ENCODE results near the gene PRR5.

PRR5 gene

GRCh38 chr22:44693145-44693544 lies 8.9 kb upstream of the PRR5 start:
- DNase-seq (ENCODE audit: low read depth in 2 of 2), result no peak

GRCh38 chr22:44693756-44694155 lies 8.2 kb upstream of the PRR5 start:
- no peak for DNase-seq (ENCODE audit: low read depth in 2 of 2)

- peak; percentile 70 to 79 for DNase-seq (ENCODE audit: low read depth in 2 of 2)
These were observed 4.4 kb upstream of the PRR5 start for GRCh38 chr22:44697423-44698141.

DNA sequence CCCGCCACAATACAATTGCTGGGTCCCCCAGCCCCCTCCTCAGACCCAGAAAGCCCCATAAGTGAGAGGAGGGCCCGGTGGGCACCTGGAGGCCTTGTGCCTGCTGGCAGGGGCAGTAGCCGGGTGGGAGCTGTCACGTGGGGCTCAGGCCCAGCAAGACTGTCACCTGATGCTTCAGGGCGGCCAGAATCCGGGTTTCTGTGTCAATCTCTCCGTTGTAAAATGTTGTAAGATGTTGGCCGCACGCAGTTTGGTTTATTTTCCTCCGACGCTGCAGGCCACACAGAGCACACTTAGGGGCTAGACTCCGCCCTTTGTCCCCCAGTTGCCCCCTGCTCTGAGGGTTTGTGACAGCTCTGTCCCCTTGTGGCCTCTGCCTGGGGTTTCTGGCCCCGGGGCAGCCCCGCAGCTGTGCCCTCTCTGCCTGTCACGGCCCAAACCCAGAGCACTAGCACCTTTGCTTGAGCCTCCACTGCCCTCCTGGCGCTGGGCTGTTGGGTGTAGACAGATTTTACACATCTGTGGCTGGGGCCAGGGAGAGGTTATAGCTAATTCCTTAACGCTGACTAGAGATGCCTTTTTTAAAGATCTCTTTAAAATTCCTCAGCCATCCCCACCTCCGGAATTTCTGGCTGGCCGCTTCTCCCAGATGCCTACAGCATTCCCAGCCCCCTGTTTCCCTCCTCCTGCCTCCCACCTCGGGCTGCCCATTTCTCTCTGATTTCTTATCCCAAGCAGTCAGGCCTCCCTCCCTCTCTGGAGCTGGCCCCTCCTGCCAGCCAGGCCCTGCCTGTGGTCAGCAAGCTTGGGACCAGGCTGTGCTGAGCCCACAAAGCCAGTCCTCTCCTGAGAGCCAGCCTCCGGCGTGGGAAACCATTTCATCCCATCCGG lies 3.2 kb upstream of the PRR5 start:
- DNase-seq (ENCODE audit: low read depth in 2 of 2), result no peak

DNA sequence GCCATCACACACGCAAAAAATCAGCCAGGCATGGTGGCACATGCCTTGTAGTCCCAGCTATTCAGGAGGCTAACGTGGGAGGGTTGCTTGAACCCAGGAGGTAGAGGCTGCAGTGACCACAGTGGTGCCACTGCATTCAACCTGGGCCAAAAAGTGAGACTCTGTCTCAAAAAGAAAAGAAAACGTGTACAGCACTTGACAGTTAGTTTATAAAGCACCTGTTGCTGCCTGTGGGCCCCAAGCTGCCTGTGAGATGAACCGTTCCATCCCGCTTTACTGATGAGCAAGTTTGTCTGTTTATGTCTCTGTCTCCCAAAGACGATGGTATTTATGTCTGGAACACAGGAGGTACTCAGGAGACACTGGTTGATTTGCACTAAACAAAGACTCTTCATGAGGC lies 1.5 kb upstream of the PRR5 start:
- no peak for DNase-seq (ENCODE audit: low read depth in 2 of 2)

- DNase-seq (ENCODE audit: low read depth in 2 of 2), result no peak
These were observed 715 bp upstream of the PRR5 start for GRCh38 chr22:44701187-44701790.

GRCh38 chr22:44702479-44703198 lies 635 bp downstream of the PRR5 start:
- DNase-seq (ENCODE audit: low read depth in 2 of 2), result no peak

DNA sequence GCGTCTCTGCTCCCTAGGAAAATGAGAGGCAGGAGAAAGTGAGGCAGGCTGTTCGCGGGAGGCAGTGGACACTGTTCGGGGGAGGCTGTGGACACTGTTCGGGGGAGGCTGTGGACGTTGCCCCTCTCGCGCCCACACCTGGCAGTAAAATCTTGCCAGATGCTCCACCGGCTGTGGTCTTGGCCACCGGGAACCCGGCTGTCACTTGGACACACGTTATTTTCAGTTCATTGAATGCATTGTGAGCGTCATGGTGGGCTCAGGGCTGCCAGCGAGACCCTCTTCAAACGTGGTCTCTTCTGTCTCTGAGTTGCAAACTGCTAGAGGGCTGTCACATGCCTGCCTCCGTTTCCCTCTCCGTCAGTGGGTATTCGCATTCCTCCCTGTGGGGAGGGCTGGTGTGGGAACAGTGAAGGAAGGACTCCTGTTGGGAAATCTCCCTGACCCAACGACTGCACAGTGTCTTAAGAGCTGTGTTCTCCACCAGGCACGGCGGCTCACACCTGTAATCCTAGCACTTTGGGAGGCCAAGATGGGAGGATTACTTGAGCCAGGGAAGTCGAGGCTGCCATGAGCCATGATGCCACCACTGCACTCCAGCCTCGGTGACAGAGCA lies 1.4 kb downstream of the PRR5 start:
- no peak for DNase-seq (ENCODE audit: low read depth in 2 of 2)

- no peak for DNase-seq (ENCODE audit: low read depth in 2 of 2)
These were observed 2.4 kb downstream of the PRR5 start for GRCh38 chr22:44704159-44705021.

GRCh38 chr22:44705022-44705297 lies 3.0 kb downstream of the PRR5 start:
- no peak for DNase-seq (ENCODE audit: low read depth in 2 of 2)

GRCh38 chr22:44706488-44706887 lies 4.5 kb downstream of the PRR5 start:
- DNase-seq (ENCODE audit: low read depth in 2 of 2), result no peak

- DNase-seq (ENCODE audit: low read depth in 2 of 2), result no peak
These were observed 5.2 kb downstream of the PRR5 start for GRCh38 chr22:44707178-44707577.

DNA sequence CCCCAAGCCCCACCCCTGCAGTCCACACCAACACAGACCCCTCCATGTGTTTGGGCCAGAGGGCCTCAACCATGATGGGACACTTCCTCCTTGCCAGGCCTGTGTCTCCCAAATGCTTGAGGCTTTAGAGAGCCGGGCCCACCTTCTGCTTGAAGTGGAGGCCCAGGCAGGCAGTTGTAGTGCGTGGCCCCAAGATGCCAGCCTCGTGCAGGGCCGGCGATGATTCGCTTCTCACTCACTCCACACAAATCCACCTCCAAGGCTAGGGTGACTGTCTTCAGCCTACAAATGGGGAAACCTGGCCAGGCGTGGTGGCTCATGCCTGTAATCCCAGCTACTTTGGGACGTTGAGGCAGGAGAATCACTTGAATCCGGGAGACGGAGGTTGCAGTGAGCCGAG lies 5.7 kb downstream of the PRR5 start:
- DNase-seq (ENCODE audit: low read depth in 2 of 2), result no peak

DNA sequence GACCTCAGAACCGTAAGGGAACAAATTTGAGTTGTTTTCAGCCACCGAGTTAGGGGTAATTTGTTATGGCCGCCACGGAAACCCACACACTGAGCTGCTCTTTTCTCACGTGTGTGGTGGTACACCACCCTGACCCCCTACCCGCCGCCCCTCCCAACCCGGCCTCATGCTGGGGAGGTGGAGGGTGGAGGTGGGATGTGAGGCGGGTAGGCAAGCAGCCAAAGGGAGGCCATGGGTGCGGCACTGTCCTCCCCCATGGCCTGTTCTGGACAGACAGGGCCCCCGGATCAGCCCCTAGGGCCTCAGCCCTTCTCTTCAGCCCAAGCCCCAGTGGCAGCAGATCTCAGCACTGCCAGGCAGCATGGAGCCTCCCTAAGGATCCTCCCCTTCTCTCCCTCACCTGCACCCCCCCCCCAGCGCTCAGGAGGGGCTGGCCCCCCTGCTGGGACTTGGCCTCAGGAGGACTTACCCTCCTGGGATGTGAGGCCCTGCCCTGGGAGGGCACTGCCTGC lies 7.9 kb downstream of the PRR5 start:
- no peak for DNase-seq (ENCODE audit: low read depth in 2 of 2)

DNA sequence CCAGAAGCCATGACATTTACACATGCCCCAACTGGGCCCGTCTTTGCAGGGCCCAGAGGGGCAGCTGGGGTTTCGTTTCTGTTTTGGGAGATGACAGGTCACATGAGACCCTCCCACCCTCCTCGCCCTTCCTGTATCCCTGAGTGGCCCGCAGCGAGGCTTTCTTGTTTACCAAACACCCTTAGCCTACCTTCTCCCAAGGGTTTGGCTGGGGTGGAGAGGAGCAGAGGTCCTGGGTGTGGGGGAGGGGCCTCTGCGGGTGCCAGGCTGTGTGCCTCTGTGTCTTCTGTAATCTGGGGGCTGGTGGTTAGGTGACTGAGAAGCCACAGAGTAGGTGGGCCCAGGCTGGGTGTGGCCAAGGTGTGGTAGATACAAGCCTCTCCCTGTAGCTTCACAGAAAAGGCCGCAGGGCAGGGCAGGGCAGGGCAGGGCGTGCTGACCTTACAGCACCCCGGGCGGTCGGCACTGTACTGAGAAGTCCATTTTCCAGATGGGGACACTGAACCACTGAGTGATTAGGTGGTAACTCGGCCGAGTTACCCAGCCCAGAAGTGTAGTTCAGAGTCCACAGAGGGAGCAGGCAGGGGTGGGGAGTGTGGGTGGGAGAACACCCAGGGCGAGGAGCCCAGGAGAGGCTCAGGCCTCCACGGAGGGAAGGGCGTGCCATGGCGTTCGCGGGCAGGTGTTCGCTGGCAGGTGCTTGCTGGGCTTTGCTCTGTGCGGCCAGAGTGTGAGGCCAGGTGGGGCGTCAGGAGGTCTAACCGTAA lies 8.7 kb downstream of the PRR5 start:
- DNase-seq (ENCODE audit: low read depth in 2 of 2), result no peak

DNA sequence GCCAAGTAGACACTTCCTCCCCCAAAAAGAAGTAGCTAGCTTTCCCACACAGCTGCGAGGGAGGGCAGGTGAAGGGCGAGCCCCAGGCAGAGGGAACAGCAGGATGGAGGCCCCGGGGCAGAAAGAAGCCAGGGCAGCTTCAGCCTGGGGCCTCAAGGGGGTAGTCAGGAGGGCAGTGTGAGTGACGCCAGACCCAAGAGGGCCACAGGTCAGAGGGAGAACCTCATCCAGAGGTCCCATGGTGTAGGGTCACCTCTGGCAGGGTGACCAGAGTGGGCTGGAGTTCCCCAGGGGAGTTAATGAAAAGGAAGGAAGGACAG lies 9.2 kb downstream of the PRR5 start:
- DNase-seq (ENCODE audit: low read depth in 2 of 2), result no peak

- no peak for DNase-seq (ENCODE audit: low read depth in 2 of 2)
These were observed 9.9 kb downstream of the PRR5 start for GRCh38 chr22:44711690-44712555.

DNA sequence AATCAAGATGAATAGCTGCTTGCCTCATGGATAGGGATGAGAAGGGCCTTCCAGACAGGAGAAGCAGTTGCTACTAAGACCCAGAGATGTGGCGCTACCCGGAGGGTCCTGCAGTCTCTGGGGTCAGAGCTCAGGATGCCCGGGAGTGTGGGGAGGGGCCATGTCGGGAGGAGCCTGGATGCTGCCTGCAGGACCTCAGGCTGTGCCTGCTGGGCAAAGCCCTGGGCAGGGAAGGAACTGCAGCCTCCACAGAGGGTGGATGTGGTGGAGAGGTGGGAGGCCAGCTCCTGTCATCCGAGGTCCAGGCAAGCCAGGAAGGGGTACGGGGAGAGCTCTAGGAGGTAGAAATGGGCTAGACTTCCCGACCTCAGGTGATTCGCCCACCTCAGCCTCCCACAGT lies 11.0 kb downstream of the PRR5 start:
- DNase-seq (ENCODE audit: low read depth in 2 of 2), result no peak

DNA sequence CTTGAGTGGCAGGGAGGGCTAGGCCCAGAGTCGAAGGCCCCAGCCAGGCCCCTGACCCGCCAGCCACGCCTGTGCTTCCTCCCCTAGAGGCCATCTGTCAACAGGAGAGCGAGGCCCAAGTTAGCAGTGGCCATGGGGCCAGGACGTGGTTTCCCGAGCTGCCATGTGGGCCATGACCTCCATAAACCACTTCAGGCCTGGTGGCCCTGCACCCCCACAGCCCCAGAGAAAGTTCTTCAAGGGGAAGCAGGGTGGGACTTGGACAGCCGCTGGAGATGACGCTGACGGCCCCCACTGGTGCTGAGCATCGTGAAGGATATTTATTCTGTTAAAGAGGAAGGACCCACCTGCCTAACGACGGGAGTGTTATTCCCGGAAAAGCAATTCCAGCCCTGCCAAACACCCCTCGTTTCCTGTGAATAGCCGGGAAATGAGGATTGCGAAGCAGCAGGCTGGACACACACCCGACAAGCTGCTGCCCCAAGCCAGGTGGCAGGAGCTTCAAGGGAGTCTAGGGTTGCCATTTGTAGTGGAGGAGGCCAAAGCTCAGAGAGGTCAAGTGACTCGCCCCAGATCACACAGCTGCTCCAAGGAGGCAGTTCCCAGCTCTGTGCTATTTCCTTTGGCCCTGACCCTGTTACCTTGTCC lies 12.8 kb downstream of the PRR5 start:
- DNase-seq (ENCODE audit: low read depth in 2 of 2), result no peak

Data from stimulated activated CD8-positive, alpha-beta memory T cell treated with anti-CD3 and anti-CD28 coated beads, Interleukin-7, amount 100 ng/mL, for 1 hour (primary cell).